ENCODE data around the gene SLC39A11. TPM values are rescaled to one million over a fixed set of nuclear protein-coding genes. Genes with fewer than 3 reads are reported as not detected.
"Not testable (repeated sequence)": the region's sequence is repeated elsewhere in the genome, so short reads cannot be mapped to it uniquely, and the experiment has no call there.

SLC39A11 gene
- total RNA-seq, 1 donor from 2014 or later = 13.2 TPM

DNA sequence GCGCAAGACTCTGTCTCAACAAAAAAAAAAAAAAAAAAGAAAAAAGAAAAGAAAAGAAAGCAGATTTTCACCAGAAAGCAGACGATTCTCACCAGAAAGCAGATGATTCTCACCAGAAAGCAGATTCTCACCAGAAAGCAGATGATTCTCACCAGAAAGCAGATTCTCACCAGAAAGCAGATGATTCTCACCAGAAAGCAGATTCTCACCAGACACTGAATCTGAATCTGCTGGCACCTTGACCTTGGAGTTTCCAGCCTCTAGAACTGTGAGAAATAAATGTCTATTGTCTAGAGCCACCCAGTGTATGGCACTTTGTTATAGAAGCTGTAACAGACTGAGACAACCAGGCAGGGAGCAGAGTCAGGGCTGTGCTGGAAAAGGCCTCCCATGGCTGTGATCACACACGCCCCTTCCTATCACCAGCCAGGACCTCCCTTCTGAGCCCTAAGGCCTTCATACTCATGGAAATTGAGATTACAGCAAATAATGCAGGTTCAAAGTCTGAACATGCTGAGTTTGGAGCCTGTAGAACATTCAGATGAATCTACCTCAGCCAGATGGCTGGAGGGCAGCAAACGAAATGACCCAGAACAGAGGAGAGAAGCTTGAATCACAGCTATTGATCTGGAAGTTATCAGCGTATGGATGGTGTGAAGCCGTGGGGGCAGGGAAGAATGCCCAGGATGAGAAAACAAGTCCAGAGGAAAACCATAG, 309.3 kb downstream of the SLC39A11 start:
- Mint-ChIP-seq H3K4me3 (ENCODE audit: unreplicated experiment) (no peak overlapping the region), H3K27me3 (ENCODE audit: unreplicated experiment) (peaks cover 7% of the 10 kb centered on the region), H3K27ac (ENCODE audit: unreplicated experiment) (no peak overlapping the region), H3K4me1 (ENCODE audit: unreplicated experiment) (no peaks in the 10 kb centered on the region), H3K9me3 (ENCODE audit: unreplicated experiment) (no peaks in the 10 kb centered on the region), H3K36me3 (ENCODE audit: low read depth, unreplicated experiment) (no peaks in the 10 kb centered on the region)
- DNase-seq (ENCODE audit: low spot score) = no peak
- TF ChIP-seq, protein P1, sequence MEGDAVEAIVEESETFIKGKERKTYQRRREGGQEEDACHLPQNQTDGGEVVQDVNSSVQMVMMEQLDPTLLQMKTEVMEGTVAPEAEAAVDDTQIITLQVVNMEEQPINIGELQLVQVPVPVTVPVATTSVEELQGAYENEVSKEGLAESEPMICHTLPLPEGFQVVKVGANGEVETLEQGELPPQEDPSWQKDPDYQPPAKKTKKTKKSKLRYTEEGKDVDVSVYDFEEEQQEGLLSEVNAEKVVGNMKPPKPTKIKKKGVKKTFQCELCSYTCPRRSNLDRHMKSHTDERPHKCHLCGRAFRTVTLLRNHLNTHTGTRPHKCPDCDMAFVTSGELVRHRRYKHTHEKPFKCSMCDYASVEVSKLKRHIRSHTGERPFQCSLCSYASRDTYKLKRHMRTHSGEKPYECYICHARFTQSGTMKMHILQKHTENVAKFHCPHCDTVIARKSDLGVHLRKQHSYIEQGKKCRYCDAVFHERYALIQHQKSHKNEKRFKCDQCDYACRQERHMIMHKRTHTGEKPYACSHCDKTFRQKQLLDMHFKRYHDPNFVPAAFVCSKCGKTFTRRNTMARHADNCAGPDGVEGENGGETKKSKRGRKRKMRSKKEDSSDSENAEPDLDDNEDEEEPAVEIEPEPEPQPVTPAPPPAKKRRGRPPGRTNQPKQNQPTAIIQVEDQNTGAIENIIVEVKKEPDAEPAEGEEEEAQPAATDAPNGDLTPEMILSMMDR (IDR thresholded peaks at IDR 0.05; ENCODE audit: unreplicated experiment) = no peak

DNA sequence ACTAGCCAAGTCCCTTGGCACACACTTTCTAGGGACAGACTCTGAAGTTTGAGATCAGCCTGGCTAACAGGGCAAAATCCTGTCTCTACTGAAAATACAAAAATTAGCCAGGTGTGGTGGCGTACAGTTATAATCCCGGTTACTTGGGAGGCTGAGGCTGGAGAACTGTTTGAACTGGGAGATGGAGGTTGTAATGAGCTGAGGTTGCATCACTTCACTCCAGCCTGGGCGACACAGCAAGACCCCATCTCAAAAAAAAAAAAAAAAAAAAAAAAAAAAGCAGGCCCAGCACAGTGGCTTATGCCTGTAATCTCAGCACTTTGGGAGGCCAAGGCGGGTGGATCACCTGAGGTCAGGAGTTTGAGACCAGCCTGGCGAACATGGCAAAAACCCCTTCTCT, 310.1 kb downstream of the SLC39A11 start:
- H3K27ac Mint-ChIP-seq (ENCODE audit: unreplicated experiment); DNase-seq (ENCODE audit: low spot score); H3K4me1 Mint-ChIP-seq (ENCODE audit: unreplicated experiment); H3K9me3 Mint-ChIP-seq (ENCODE audit: unreplicated experiment); H3K4me3 Mint-ChIP-seq (ENCODE audit: unreplicated experiment); H3K27me3 Mint-ChIP-seq (ENCODE audit: unreplicated experiment); H3K36me3 Mint-ChIP-seq (ENCODE audit: low read depth, unreplicated experiment): not testable (repeated sequence)

DNA sequence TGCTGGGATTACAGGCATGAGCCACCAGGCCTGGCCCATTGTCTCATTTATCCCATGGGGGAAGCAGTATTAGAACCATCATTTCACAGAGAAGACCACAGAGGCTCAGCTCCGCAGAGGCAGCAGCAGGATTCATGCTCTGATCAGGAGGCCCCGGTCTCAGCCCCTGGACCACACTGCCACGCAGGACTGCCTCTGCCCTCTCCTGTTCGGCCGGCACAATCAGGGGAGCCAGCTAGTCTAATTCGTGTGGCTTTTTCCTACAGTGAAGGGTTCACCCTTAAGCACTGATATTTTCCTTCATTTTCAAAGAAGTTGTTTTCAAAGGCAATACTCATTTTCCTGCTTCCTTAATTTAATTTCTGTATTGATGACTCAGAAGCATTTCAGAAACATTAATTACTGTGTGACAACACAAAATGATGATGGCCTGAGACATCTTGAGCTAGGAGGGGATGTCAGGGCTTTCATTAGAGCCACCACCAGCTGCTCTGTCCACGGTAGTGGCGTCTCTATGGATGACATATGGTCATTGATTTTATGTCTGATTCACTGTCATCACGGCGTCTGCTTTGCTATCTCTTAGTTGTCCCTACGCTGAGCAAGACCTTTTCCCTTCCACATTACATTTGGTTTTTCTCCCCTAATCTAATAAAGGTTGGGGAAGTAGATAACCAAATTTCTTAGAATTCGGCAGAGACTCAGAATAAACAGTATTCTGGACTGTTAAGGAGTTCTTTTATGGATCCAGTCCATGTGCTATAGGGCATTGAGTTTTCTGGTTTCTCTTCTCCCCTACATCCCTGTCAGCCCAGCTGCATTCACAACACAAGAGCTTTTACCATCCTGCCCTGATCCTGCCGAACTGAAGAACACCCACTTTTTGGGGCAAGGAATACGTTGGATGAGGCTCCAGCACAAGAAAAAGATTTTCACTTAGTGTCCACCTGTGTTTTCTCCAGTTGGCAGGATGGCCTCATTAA, 314.0 kb downstream of the SLC39A11 start:
- Mint-ChIP-seq H3K27ac (ENCODE audit: unreplicated experiment) (no peak overlapping the region), H3K27me3 (ENCODE audit: unreplicated experiment) (peaks cover 2% of the 10 kb centered on the region), H3K4me1 (ENCODE audit: unreplicated experiment) (no peaks in the 10 kb centered on the region)

GRCh38 chr17:72775919-72776318, 316.6 kb downstream of the SLC39A11 start:
- H3K4me1 Mint-ChIP-seq (ENCODE audit: unreplicated experiment) = no peaks in the 10 kb centered on the region
- no peaks in the 10 kb centered on the region for H3K9me3 Mint-ChIP-seq (ENCODE audit: unreplicated experiment)
- no peak for DNase-seq (ENCODE audit: low spot score)
- TF ChIP-seq, protein P1 (IDR thresholded peaks at IDR 0.05; ENCODE audit: unreplicated experiment) = no peak
- peaks cover 3% of the 10 kb centered on the region for H3K27me3 Mint-ChIP-seq (ENCODE audit: unreplicated experiment)
- no peaks in the 10 kb centered on the region for H3K36me3 Mint-ChIP-seq (ENCODE audit: low read depth, unreplicated experiment)
- H3K4me3 Mint-ChIP-seq (ENCODE audit: unreplicated experiment) = no peak overlapping the region
- no peak overlapping the region for H3K27ac Mint-ChIP-seq (ENCODE audit: unreplicated experiment)

More for the DNA sequence above, 314.0 kb downstream of the SLC39A11 start:
- no peak for DNase-seq (ENCODE audit: low spot score)
- H3K9me3 Mint-ChIP-seq (ENCODE audit: unreplicated experiment) = no peaks in the 10 kb centered on the region
- TF ChIP-seq, protein P1 (IDR thresholded peaks at IDR 0.05; ENCODE audit: unreplicated experiment) = no peak
- no peak overlapping the region for H3K4me3 Mint-ChIP-seq (ENCODE audit: unreplicated experiment)
- no peaks in the 10 kb centered on the region for H3K36me3 Mint-ChIP-seq (ENCODE audit: low read depth, unreplicated experiment)

DNA sequence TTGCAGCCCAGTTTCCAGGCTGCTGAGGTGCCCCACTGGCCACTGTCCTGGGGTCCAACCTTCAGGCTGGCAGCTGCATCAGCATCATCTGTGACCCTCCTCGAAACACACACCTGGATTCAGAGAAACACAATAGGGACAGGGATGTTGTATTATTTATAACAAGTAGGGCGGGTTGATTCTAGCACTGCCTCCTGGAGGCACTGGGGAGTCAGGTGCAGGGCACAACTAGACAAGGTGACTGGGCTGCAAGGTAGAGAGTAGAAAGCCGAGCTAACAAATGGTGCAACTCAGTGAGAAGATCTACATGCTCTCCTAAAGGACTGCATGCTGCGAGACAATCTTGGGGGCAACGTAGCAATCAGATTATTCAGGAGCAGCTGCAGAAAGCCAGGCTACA, 317.3 kb downstream of the SLC39A11 start:
- peaks cover 3% of the 10 kb centered on the region for H3K27me3 Mint-ChIP-seq (ENCODE audit: unreplicated experiment)
- H3K27ac Mint-ChIP-seq (ENCODE audit: unreplicated experiment) = no peak overlapping the region
- DNase-seq (ENCODE audit: low spot score) = no peak
- no peaks in the 10 kb centered on the region for H3K9me3 Mint-ChIP-seq (ENCODE audit: unreplicated experiment)
- no peaks in the 10 kb centered on the region for H3K36me3 Mint-ChIP-seq (ENCODE audit: low read depth, unreplicated experiment)
- H3K4me3 Mint-ChIP-seq (ENCODE audit: unreplicated experiment) = no peak overlapping the region
- TF ChIP-seq, protein P1 (IDR thresholded peaks at IDR 0.05; ENCODE audit: unreplicated experiment) = no peak
- no peaks in the 10 kb centered on the region for H3K4me1 Mint-ChIP-seq (ENCODE audit: unreplicated experiment)
